Cardiac muscle cell (in vitro differentiated cells and primary cell): ENCODE results near the gene S100A2. TPM values are rescaled to one million over a fixed set of nuclear protein-coding genes. Genes with fewer than 3 reads are reported as not detected.
"Not testable (repeated sequence)": the region's sequence is repeated elsewhere in the genome, so short reads cannot be mapped to it uniquely, and the experiment has no call there.

Experiments
- DNase-seq, 2 donors: peaks; one replicate each; pipeline versions ENCODE4 v3.0.0 to v3.0.0-alpha.2; 2010 to 2017; ENCODE audit warnings: low read depth in 1 of 2, low spot score in 1 of 2
- H3K27ac ChIP-seq: fragments of 200-600 bp; sonication (generic); 2 replicates; pipeline ENCODE4 v1.5.1; 2016
- H3K27me3 ChIP-seq: fragments of 200-600 bp; sonication (generic); 2 replicates; pipeline ENCODE4 v1.6.0; 2016; ENCODE audit warnings: control low read depth
- H3K36me3 ChIP-seq: fragments of 200-600 bp; sonication (generic); 2 replicates; pipeline ENCODE4 v1.5.1; 2016; ENCODE audit warnings: control low read depth
- H3K4me1 ChIP-seq: fragments of 200-600 bp; sonication (generic); 2 replicates; pipeline ENCODE4 v1.8.1; 2017; ENCODE audit warnings: low read depth, mild to moderate bottlenecking, mixed run types
- H3K4me3 ChIP-seq: fragments of 200-600 bp; sonication (generic); 2 replicates; pipeline ENCODE4 v1.5.1; 2016; ENCODE audit warnings: mild to moderate bottlenecking
- H3K9me3 ChIP-seq: fragments of 200-600 bp; sonication (generic); 2 replicates; pipeline ENCODE4 v1.5.1; 2017; ENCODE audit warnings: low read depth, mild to moderate bottlenecking, control low read depth
- CTCF ChIP-seq: IDR thresholded peaks from 2 replicates; pipeline ENCODE4 v1.5.1; 2012; ENCODE audit warnings: low read depth, mild to moderate bottlenecking, low read length
- polyA plus RNA-seq: library from polyadenylated mRNA; unstranded; fragments of >200 nt; fragmentation: Nextera tagmentation; extraction: Ambion mirVana; gene quantifications from 2 replicates; pipeline ENCODE4 v1.2.1, GENCODE V29; 2016
- total RNA-seq: library from RNA; depleted of rRNA; stranded (reverse); fragments of >200 nt; gene quantifications from 2 replicates; pipeline ENCODE4 v1.2.3, GENCODE V29; 2016

Gene S100A2
- total and polyA plus RNA-seq, 2 experiments from 2014 or later, result 2.3 TPM; not detected in 1

GRCh38 chr1:153527683-153528040 is 38.0 kb downstream of the S100A2 start:
- Histone ChIP-seq H3K27ac (no peak overlapping the region), H3K27me3 (no peaks in the 10 kb centered on the region), H3K36me3 (no peaks in the 10 kb centered on the region), H3K4me3 (no peak overlapping the region), H3K9me3 (no peaks in the 10 kb centered on the region), H3K4me1 (no peaks in the 10 kb centered on the region)
- DNase-seq, result no peak
- TF ChIP-seq CTCF, result no peak

- no peaks in the 10 kb centered on the region for H3K9me3 ChIP-seq
- H3K36me3 ChIP-seq, result no peaks in the 10 kb centered on the region
- TF ChIP-seq CTCF, result no peak
- no peak overlapping the region for H3K27ac ChIP-seq
- H3K4me3 ChIP-seq, result no peak overlapping the region
- no peaks in the 10 kb centered on the region for H3K27me3 ChIP-seq
- DNase-seq, result no peak
- H3K4me1 ChIP-seq, result no peaks in the 10 kb centered on the region
Observed at GRCh38 chr1:153527023-153527682, 38.5 kb downstream of the S100A2 start.

GRCh38 chr1:153526132-153526543 is 39.5 kb downstream of the S100A2 start:
- H3K4me3 ChIP-seq, result no peak overlapping the region
- H3K9me3 ChIP-seq, result no peaks in the 10 kb centered on the region
- H3K36me3 ChIP-seq, result no peaks in the 10 kb centered on the region
- no peak for DNase-seq
- H3K4me1 ChIP-seq, result no peaks in the 10 kb centered on the region
- no peak for TF ChIP-seq CTCF
- no peaks in the 10 kb centered on the region for H3K27me3 ChIP-seq
- no peak overlapping the region for H3K27ac ChIP-seq

DNA sequence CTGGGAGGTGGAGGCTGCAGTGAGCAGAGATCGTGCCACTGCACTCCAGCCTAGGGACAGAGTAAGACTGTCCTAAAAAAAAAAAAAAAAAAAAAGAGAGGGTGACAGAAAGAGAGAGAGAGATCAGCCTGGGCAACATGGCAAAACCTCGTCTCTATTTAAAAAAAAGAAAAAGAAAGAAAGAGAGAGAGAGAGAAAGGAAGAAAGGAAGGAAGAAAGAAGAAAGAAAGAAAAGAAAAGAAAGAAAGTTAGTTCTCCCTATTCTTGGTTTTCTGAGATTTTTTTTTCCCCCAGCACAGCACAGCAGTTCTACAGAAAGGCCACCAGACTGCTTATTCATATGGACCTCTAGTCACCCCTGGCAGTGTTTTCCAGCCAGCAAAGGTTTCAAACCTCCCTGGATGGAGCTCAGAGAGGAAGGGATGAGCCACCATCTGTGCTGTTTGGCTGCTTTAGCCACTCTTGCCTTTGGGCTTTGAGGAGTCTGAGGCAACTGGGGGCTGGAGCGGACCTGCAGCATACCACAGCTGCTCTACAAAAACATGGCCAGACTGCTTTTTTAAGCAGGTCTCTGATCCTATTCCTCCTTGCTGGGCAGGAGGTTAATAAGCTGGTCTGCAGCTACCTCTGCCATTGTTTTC is 40.4 kb downstream of the S100A2 start:
- Histone ChIP-seq H3K4me1 (no peaks in the 10 kb centered on the region), H3K36me3 (no peaks in the 10 kb centered on the region), H3K27me3 (no peaks in the 10 kb centered on the region), H3K9me3 (no peaks in the 10 kb centered on the region), H3K4me3 (no peak overlapping the region), H3K27ac (no peak overlapping the region)
- no peak for DNase-seq
- no peak for TF ChIP-seq CTCF

GRCh38 chr1:153522353-153523048 is 43.1 kb downstream of the S100A2 start:
- not testable (repeated sequence) for H3K4me3 ChIP-seq, H3K36me3 ChIP-seq, H3K27ac ChIP-seq, H3K4me1 ChIP-seq, H3K9me3 ChIP-seq, DNase-seq, H3K27me3 ChIP-seq

- not testable (repeated sequence) for DNase-seq, H3K27ac ChIP-seq, H3K36me3 ChIP-seq
Observed at GRCh38 chr1:153521808-153522207, 43.8 kb downstream of the S100A2 start.

More at GRCh38 chr1:153521808-153522207, 43.8 kb downstream of the S100A2 start:
- H3K4me3 ChIP-seq, H3K4me1 ChIP-seq, H3K9me3 ChIP-seq, H3K27me3 ChIP-seq: not testable (repeated sequence)
